Endothelial cell of umbilical vein (primary cell): ENCODE results near the gene EDC4. TPM values are rescaled to one million over a fixed set of nuclear protein-coding genes. Genes with fewer than 3 reads are reported as not detected.

Source experiments
- BruUV-seq: library from RNA; stranded (reverse); fragments of 400-500 nt; replicated peaks from 2 replicates; lab custom pipeline; 2021; lab: Mats Ljungman, UMichigan
- CTCF ChIA-PET: fragments of 300-600, 350-600 bp; sonication (Branson Sonifier 250); formaldehyde crosslinking; loops from one replicate; lab custom pipeline; 2021; ENCODE audit warnings: antibody characterized with exemption, inconsistent platforms; lab: Charles Lee
- POLR2A ChIA-PET: fragments of 300-600, 350-600 bp; sonication (Branson Sonifier 250); formaldehyde crosslinking; loops from one replicate; lab custom pipeline; 2021; ENCODE audit warnings: antibody characterized with exemption, inconsistent platforms; lab: Charles Lee
- DNase-seq: peaks from one replicate; pipeline ENCODE4 v3.0.0-alpha.2; 2011; ENCODE audit warnings: low read depth, low spot score
- FAIRE-seq: peaks from 2 replicates; lab custom pipeline; 2011; peaks lifted over from hg19 to GRCh38; lab: Jason Lieb, UNC
- H2AFZ ChIP-seq: 2 replicates; pipeline ENCODE4 v1.6.0; 2012; ENCODE audit warnings: low read depth, low read length, control low read depth, inconsistent platforms
- H3K27ac ChIP-seq: 2 replicates; pipeline ENCODE4 v1.5.1; 2011; ENCODE audit warnings: low read depth, mild to moderate bottlenecking, control low read depth, low read length, moderate library complexity; ENCODE audit not compliant: insufficient read depth
- H3K27me3 ChIP-seq, 2 experiments: 2 replicates each; pipeline versions ENCODE4 v1.6.0 to v1.6.1; 2011; ENCODE audit warnings: low read length in 2 of 2, mixed read lengths in 1 of 2; ENCODE audit not compliant: control insufficient read depth in 2 of 2, insufficient read depth in 2 of 2
- H3K36me3 ChIP-seq, 2 experiments: 2 replicates in 1 of 2; 3 replicates in 1 of 2; pipeline ENCODE4 v1.5.1; 2011; ENCODE audit warnings: low read length in 2 of 2, mild to moderate bottlenecking in 1 of 2, moderate library complexity in 1 of 2; ENCODE audit not compliant: control insufficient read depth in 2 of 2, insufficient read depth in 2 of 2; ENCODE audit errors: extremely low read depth in 1 of 2
- H3K4me1 ChIP-seq: 3 replicates; pipeline ENCODE4 v1.5.1; 2011; ENCODE audit warnings: mild to moderate bottlenecking, low read length; ENCODE audit not compliant: control insufficient read depth, insufficient read depth; ENCODE audit errors: extremely low read depth
- H3K4me2 ChIP-seq: 2 replicates; pipeline ENCODE4 v1.6.1; 2011; ENCODE audit warnings: low read length, control low read depth, mixed read lengths; ENCODE audit not compliant: insufficient read depth
- H3K4me3 ChIP-seq, 3 experiments: fragments of 200-600 bp in 1 of 3; sonication (generic), shearing (Covaris generic) in 1 of 3; replicated peaks in 1 of 3; 2 replicates each; pipeline ENCODE4 v1.5.1; 2011 to 2016; ENCODE audit warnings: control low read depth in 3 of 3, low read length in 3 of 3, mild to moderate bottlenecking in 2 of 3, inconsistent platforms in 1 of 3, low read depth in 1 of 3, moderate library complexity in 1 of 3; ENCODE audit not compliant: insufficient read depth in 1 of 3
- H3K79me2 ChIP-seq: 2 replicates; pipeline ENCODE4 v1.6.0; 2012; ENCODE audit warnings: low read length, inconsistent platforms; ENCODE audit not compliant: control insufficient read depth, insufficient read depth
- H3K9ac ChIP-seq: replicated peaks from 2 replicates; pipeline ENCODE3; 2011; ENCODE audit warnings: low read length, control low read depth; ENCODE audit not compliant: insufficient read depth; ENCODE audit errors: extremely low read depth
- H3K9me1 ChIP-seq: replicated peaks from 3 replicates; pipeline ENCODE4 v1.6.0; 2011; ENCODE audit warnings: mild to moderate bottlenecking, low read length; ENCODE audit not compliant: control insufficient read depth, insufficient read depth; ENCODE audit errors: extremely low read depth
- H3K9me3 ChIP-seq: replicated peaks from 2 replicates; pipeline ENCODE4 v1.5.1; 2012; ENCODE audit warnings: low read length, inconsistent platforms; ENCODE audit not compliant: control insufficient read depth, insufficient read depth
- H4K20me1 ChIP-seq: replicated peaks from 2 replicates; pipeline ENCODE3; 2011; ENCODE audit warnings: mild to moderate bottlenecking, low read length; ENCODE audit not compliant: control insufficient read depth, insufficient read depth; ENCODE audit errors: extremely low read depth
- EZH2 ChIP-seq: IDR thresholded peaks from 2 replicates; pipeline ENCODE4 v1.6.1; 2012; ENCODE audit warnings: borderline replicate concordance, low read depth, mild to moderate bottlenecking, moderate library complexity, low read length, inconsistent platforms; ENCODE audit not compliant: severe bottlenecking
- FOS ChIP-seq: IDR thresholded peaks from 2 replicates; pipeline ENCODE4 v1.6.1; 2011; ENCODE audit warnings: mild to moderate bottlenecking, low read length, moderate library complexity, borderline replicate concordance; ENCODE audit not compliant: insufficient read depth
- GATA2 ChIP-seq: IDR thresholded peaks from 2 replicates; pipeline ENCODE4 v1.7.0; 2011; ENCODE audit warnings: low read depth, mild to moderate bottlenecking, moderate library complexity, mixed read lengths, low read length; ENCODE audit not compliant: insufficient read length, insufficient read depth
- JUN ChIP-seq: IDR thresholded peaks from 2 replicates; pipeline ENCODE4 v1.6.1; 2011; ENCODE audit warnings: borderline replicate concordance, low read depth; ENCODE audit not compliant: insufficient read length, insufficient read depth
- MYC ChIP-seq: IDR thresholded peaks from one replicate; pipeline ENCODE4 v1.6.1; 2011; ENCODE audit warnings: mild to moderate bottlenecking, low read depth, low read length
- POLR2A ChIP-seq: IDR thresholded peaks from 2 replicates; pipeline ENCODE4 v1.6.1; 2012; ENCODE audit warnings: low read depth, mild to moderate bottlenecking, control low read depth, low read length
- POLR2AphosphoS5 ChIP-seq: IDR thresholded peaks from 2 replicates; pipeline ENCODE4 v1.6.1; 2012; ENCODE audit warnings: low read depth, mild to moderate bottlenecking, control low read depth, low read length, moderate library complexity; ENCODE audit not compliant: insufficient read depth
- dilution Hi-C: fragments of 300-500 bp; cut with MboI; formaldehyde crosslinking; loops from one replicate; pipeline ENCODE4 v1.15.0; 2019; ENCODE audit warnings: low sequenced_read_pairs; ENCODE audit not compliant: extremely low pct_ligation_motif_present
- intact Hi-C: fragments of 100-400 bp; cut with micrococcal nuclease; formaldehyde crosslinking; loops from one replicate; pipeline ENCODE4 v1.10.0; 2022
- polyA plus RNA-seq, 4 experiments: library from polyadenylated mRNA; depleted of rRNA in 3 of 4; stranded (reverse) in 3 of 4; unstranded in 1 of 4; fragments of >200 nt; gene quantifications; 2 replicates each; pipeline versions ENCODE4 v1.2.1 to v1.2.3, GENCODE V29; 2011 to 2012; ENCODE audit warnings: missing spikeins in 1 of 4
- total RNA-seq: library from RNA; stranded (reverse); gene quantifications from 2 replicates; pipeline ENCODE4 v1.2.3, GENCODE V29; 2021
- TF ChIP-seq, protein P1 (sequence below): IDR thresholded peaks from 2 replicates; pipeline ENCODE4 v1.6.1; 2011; ENCODE audit not compliant: insufficient read depth, insufficient read length
- TF ChIP-seq, protein P2 (sequence below), 2 donors: IDR thresholded peaks; 1 replicate in 1 of 2; 2 replicates in 1 of 2; pipeline ENCODE4 v1.5.1; 2011; ENCODE audit warnings: low read length in 2 of 2, mild to moderate bottlenecking in 2 of 2, moderate library complexity in 2 of 2, control low read depth in 1 of 2, inconsistent platforms in 1 of 2, low read depth in 1 of 2; ENCODE audit not compliant: insufficient read depth in 1 of 2; ENCODE audit errors: extremely low read depth in 1 of 2

The EDC4 gene
- total and polyA plus RNA-seq, 2 donors (not counting 3 experiments of a cell fraction or from before 2014, with no cell fraction given), result 57.5 to 81.2 TPM

DNA sequence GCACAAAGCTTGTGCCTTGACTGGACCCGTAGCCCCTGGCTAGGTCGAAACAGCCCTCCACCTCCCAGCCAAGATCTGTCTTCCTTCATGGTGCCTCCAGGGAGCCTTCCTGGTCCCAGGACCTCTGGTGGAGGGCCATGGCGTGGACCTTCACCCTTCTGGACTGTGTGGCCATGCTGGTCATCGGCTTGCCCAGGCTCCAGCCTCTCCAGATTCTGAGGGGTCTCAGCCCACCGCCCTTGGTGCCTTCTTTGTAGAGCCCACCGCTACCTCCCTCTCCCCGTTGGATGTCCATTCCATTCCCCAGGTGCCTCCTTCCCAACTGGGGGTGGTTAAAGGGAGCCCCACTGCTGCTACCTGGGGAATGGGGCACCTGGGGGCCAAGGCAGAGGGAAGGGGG, 55.3 kb downstream of the EDC4 start:
- DNase-seq, result no peak
- dilution Hi-C loops (no loop called here), intact Hi-C loops (loop anchor here (1.0 to 10.0 kb wide), 6 partner anchors 45 to 403 kb away; partner anchors contain the start of gene RIPOR1)
- Histone ChIP-seq H2AFZ (no peak overlapping the region), H3K79me2 (no peaks in the 10 kb centered on the region), H3K4me2 (no peak overlapping the region), H3K9me1 (no peaks in the 10 kb centered on the region), H3K27me3 (no peaks in the 10 kb centered on the region), H3K4me1 (peaks cover 10% of the 10 kb centered on the region), H3K27ac (no peak overlapping the region), H3K9ac (no peak overlapping the region), H4K20me1 (no peaks in the 10 kb centered on the region), H3K36me3 (peaks cover 0 to 16% of the 10 kb centered on the region in 2 experiments), H3K4me3 (no peak overlapping the region), H3K9me3 (no peaks in the 10 kb centered on the region)
- ChIA-PET POLR2A (no interaction called here), CTCF (interaction anchor here (0.8 to 6.1 kb wide), 10 partner anchors 14 to 407 kb away, joined by 3 to 106 read pairs (median 5); partner anchors contain the start of genes EDC4 and NRN1L)
- FAIRE-seq, result no peak
- TF ChIP-seq GATA2 (no peak), JUN (no peak), FOS (no peak), POLR2A (no peak), POLR2AphosphoS5 (no peak), MYC (no peak), EZH2 (no peak)
- TF ChIP-seq, protein P1, sequence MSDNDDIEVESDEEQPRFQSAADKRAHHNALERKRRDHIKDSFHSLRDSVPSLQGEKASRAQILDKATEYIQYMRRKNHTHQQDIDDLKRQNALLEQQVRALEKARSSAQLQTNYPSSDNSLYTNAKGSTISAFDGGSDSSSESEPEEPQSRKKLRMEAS, result no peak
- TF ChIP-seq, protein P2, sequence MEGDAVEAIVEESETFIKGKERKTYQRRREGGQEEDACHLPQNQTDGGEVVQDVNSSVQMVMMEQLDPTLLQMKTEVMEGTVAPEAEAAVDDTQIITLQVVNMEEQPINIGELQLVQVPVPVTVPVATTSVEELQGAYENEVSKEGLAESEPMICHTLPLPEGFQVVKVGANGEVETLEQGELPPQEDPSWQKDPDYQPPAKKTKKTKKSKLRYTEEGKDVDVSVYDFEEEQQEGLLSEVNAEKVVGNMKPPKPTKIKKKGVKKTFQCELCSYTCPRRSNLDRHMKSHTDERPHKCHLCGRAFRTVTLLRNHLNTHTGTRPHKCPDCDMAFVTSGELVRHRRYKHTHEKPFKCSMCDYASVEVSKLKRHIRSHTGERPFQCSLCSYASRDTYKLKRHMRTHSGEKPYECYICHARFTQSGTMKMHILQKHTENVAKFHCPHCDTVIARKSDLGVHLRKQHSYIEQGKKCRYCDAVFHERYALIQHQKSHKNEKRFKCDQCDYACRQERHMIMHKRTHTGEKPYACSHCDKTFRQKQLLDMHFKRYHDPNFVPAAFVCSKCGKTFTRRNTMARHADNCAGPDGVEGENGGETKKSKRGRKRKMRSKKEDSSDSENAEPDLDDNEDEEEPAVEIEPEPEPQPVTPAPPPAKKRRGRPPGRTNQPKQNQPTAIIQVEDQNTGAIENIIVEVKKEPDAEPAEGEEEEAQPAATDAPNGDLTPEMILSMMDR (IDR thresholded peaks at IDR 0.05; ENCODE audit: extremely low read depth in 1 of 2, insufficient read depth in 1 of 2, low read depth in 1 of 2, low read length in 2 of 2), result no peak
- BruUV-seq, result no TSS peak
